Ishikawa (cell line): ENCODE measurements around the gene FBXO40.

Experiments used
- CEBPB ChIP-seq: IDR thresholded peaks from 2 replicates; pipeline ENCODE4 v1.6.1; 2012
- CREB1 ChIP-seq: IDR thresholded peaks from 2 replicates; pipeline ENCODE4 v1.6.1; 2012; ENCODE audit warnings: low read depth
- EGR1 ChIP-seq: IDR thresholded peaks from 2 replicates; pipeline ENCODE4 v1.6.1; 2012
- EP300 ChIP-seq: IDR thresholded peaks from 2 replicates; pipeline ENCODE4 v1.6.1; 2012; ENCODE audit warnings: borderline replicate concordance
- FOXM1 ChIP-seq: IDR thresholded peaks from 2 replicates; pipeline ENCODE4 v1.6.1; 2012; ENCODE audit warnings: low read depth, borderline replicate concordance
- MAX ChIP-seq: IDR thresholded peaks from 2 replicates; pipeline ENCODE4 v1.6.1; 2012
- NFIC ChIP-seq: IDR thresholded peaks from 2 replicates; pipeline ENCODE4 v1.6.1; 2012
- RAD21 ChIP-seq: IDR thresholded peaks from 2 replicates; pipeline ENCODE4 v1.6.1; 2012; ENCODE audit warnings: low read depth
- REST ChIP-seq: IDR thresholded peaks from 2 replicates; pipeline ENCODE4 v1.6.1; 2012; ENCODE audit warnings: low read depth, mild to moderate bottlenecking
- TAF1 ChIP-seq: IDR thresholded peaks from 2 replicates; pipeline ENCODE4 v1.6.1; 2012; ENCODE audit warnings: low read depth, mild to moderate bottlenecking
- TCF12 ChIP-seq: IDR thresholded peaks from 2 replicates; pipeline ENCODE4 v1.6.1; 2012; ENCODE audit warnings: low read depth
- TEAD4 ChIP-seq: IDR thresholded peaks from 2 replicates; pipeline ENCODE4 v1.6.1; 2012
- USF1 ChIP-seq: IDR thresholded peaks from 2 replicates; pipeline ENCODE4 v1.6.1; 2012
- YY1 ChIP-seq: IDR thresholded peaks from 2 replicates; pipeline ENCODE4 v1.6.1; 2012; ENCODE audit warnings: low read depth
- ZBTB7A ChIP-seq: IDR thresholded peaks from 2 replicates; pipeline ENCODE4 v1.6.1; 2012; ENCODE audit warnings: low read depth

Gene FBXO40

GRCh38 chr3:121670676-121671075 is 77.5 kb downstream of the FBXO40 start:
- TF ChIP-seq ZBTB7A (no peak), REST (no peak), CEBPB (no peak), TCF12 (no peak), EP300 (no peak), EGR1 (no peak), MAX (no peak), CREB1 (no peak), USF1 (no peak), YY1 (no peak), TEAD4 (no peak), NFIC (no peak), TAF1 (no peak), RAD21 (no peak), FOXM1 (no peak)

GRCh38 chr3:121677141-121677540 is 84.0 kb downstream of the FBXO40 start:
- TF ChIP-seq EP300 (no peak), FOXM1 (no peak), NFIC (no peak), EGR1 (no peak), CREB1 (no peak), YY1 (no peak), REST (no peak), MAX (no peak), TCF12 (no peak), RAD21 (no peak), TAF1 (no peak)
